ENCODE data around the gene ZFC3H1. TPM values are rescaled to one million over a fixed set of nuclear protein-coding genes. Genes with fewer than 3 reads are reported as not detected.

Gene ZFC3H1
- total RNA-seq, 2 experiments from 2014 or later, result 31.1 to 66.8 TPM

DNA sequence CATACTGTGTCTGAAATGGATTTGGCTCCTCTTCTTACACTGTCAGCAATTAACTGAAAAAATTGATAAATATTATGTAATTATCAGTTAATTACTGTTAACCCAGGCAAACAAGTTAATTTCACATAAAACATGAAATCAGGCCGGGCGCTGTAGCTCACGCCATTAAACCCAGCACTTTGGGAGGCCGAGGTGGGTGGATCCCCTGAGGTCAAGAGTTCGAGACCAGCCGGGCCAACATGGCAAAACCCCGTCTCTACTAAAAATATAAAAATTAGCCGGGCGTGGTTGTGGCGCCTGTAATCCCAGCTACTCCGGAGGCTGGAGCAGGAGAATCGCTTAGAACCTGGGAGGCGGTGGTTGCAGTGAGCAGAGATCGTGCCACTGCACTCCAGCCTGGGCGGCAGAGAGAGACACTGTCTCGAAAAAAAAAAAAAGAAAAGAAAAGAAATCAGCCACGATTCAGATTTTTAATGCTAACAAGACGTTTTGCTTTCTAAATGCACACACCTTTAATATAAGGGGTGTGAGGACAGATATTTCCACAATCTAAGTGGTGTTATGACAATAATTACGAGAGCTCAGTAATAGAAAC, 21.8 kb upstream of the ZFC3H1 start:
- H3K27ac ChIP-seq (ENCODE audit: low read depth, low read length, poor library complexity, severe bottlenecking), result peak overlapping the region; percentile 99
- H3K9me3 ChIP-seq (ENCODE audit: low read length), result no peaks in the 10 kb centered on the region

DNA sequence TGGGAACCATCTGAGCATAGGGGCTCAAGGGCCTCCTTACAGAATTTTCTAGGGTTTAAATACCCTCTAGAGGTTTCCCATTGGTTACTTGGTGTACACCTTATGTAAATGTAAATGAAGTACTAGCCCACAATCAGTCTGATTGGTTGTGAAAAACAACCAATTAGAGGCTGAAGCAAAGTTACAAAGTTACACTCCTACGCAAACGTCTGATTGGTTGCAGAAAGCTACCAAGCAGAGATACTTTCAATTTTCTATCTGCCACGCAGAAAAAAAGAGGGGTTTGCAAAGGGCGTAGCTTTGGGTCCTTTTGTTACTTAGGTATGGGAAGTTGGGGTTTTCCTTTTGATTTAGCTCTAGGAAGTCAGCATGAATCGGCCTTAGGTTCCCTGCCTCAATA, 20.4 kb upstream of the ZFC3H1 start:
- no peaks in the 10 kb centered on the region for H3K9me3 ChIP-seq (ENCODE audit: low read length)
- H4K20me1 ChIP-seq (ENCODE audit: insufficient read depth, low read length), result no peaks in the 10 kb centered on the region
- H3K4me1 ChIP-seq (ENCODE audit: insufficient read depth, low read length, poor library complexity, severe bottlenecking), result peaks cover 32% of the 10 kb centered on the region
- no peaks in the 10 kb centered on the region for H3K9me2 ChIP-seq (ENCODE audit: insufficient read depth, low read length)
- H3K27ac ChIP-seq (ENCODE audit: low read depth, low read length, poor library complexity, severe bottlenecking), result no peak overlapping the region
- POLR2A ChIA-PET, result interaction anchor here (0.7 to 6.7 kb wide), 11 partner anchors 7 to 153 kb away, joined by 3 to 105 read pairs (median 16); partner anchors contain the start of genes THAP2 and ZFC3H1
- H3K36me3 ChIP-seq (ENCODE audit: insufficient read depth, low read length), result no peaks in the 10 kb centered on the region
- H3K4me3 ChIP-seq (ENCODE audit: low read depth, low read length, poor library complexity, severe bottlenecking), result no peak overlapping the region
- H3K79me2 ChIP-seq (ENCODE audit: insufficient read depth, low read depth, low read length), result peaks cover 27% of the 10 kb centered on the region
- CTCF ChIA-PET (ENCODE audit: unreplicated experiment), result interaction anchor here (0.6 to 1.6 kb wide), 2 partner anchors 20 to 60 kb away, joined by 3 to 5 read pairs; partner anchors contain the start of gene THAP2
- no peak for TF ChIP-seq EZH2phosphoT487 (IDR thresholded peaks at IDR 0.05; ENCODE audit: borderline replicate concordance, low read depth, low read length)
- no peak for TF ChIP-seq CTCF (conservative IDR thresholded peaks at IDR 0.05; ENCODE audit: low read length)
- no peak overlapping the region for H2AFZ ChIP-seq (ENCODE audit: low read length)
- BruUV-seq (replicated peaks), result no TSS peak
- intact Hi-C loops (cut with micrococcal nuclease; ENCODE audit: unreplicated experiment), result loop anchor here (10.0 kb wide), 1 partner anchor 1419 kb away; no protein-coding TSS in a partner anchor
- peak overlapping the region; percentile 84; the same call in 1 of the 2 replicates for H3K4me2 ChIP-seq (ENCODE audit: low read length)
- no peak for DNase-seq (ENCODE audit: low spot score)

More for the DNA sequence above, 21.8 kb upstream of the ZFC3H1 start:
- peak overlapping the region; percentile 84 for H3K4me2 ChIP-seq (ENCODE audit: low read length)
- peak overlapping the region; percentile 75 for H2AFZ ChIP-seq (ENCODE audit: low read length)
- peaks cover 41% of the 10 kb centered on the region for H3K79me2 ChIP-seq (ENCODE audit: insufficient read depth, low read depth, low read length)
- BruUV-seq (replicated peaks), result TSS peak; percentile 80
- H3K36me3 ChIP-seq (ENCODE audit: insufficient read depth, low read length), result peaks cover 3% of the 10 kb centered on the region; the same call in 1 of the 2 replicates
- H3K4me3 ChIP-seq (ENCODE audit: low read depth, low read length, poor library complexity, severe bottlenecking), result peak overlapping the region; percentile 94
- no peak for DNase-seq (ENCODE audit: low spot score)
- peaks cover 39% of the 10 kb centered on the region for H3K4me1 ChIP-seq (ENCODE audit: insufficient read depth, low read length, poor library complexity, severe bottlenecking)
- ChIA-PET POLR2A (interaction anchor here (0.6 to 6.7 kb wide), 22 partner anchors 9 to 178 kb away, joined by 3 to 105 read pairs (median 4); partner anchors contain the start of genes THAP2 and ZFC3H1), CTCF (ENCODE audit: unreplicated experiment) (interaction anchor here (0.6 to 1.6 kb wide), 3 partner anchors 21 to 62 kb away, joined by 3 to 5 read pairs (median 3); partner anchors contain the start of gene THAP2)
- no peak for TF ChIP-seq EZH2phosphoT487 (IDR thresholded peaks at IDR 0.05; ENCODE audit: borderline replicate concordance, low read depth, low read length)
- TF ChIP-seq CTCF (conservative IDR thresholded peaks at IDR 0.05; ENCODE audit: low read length), result no peak
- H3K9me2 ChIP-seq (ENCODE audit: insufficient read depth, low read length), result no peaks in the 10 kb centered on the region
- intact Hi-C loops (cut with micrococcal nuclease; ENCODE audit: unreplicated experiment), result loop anchor here (10.0 kb wide), 1 partner anchor 1421 kb away; no protein-coding TSS in a partner anchor
- H4K20me1 ChIP-seq (ENCODE audit: insufficient read depth, low read length), result no peaks in the 10 kb centered on the region

Data from OCI-LY7 (cell line).